ENCODE measurements around the gene SLC38A9.

DNA sequence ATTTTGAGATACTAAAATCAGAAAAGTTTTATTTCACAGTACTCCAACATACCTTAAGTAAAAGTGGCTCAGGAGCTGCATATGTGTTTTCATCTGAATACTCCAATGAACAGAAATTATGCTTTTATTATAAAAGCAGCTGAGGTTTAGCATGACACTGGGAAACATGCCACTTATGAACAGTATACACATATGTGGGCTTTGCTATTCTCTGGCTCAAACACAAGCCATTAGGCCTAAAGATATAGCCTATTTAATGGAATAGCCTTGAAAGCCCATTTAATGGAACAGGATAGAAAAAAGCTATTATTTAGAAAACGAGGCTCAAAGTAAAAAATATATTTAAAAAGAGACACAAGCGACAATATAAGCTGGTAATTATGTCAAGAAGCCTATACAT, 74.1 kb downstream of the SLC38A9 start:
- TF ChIP-seq, protein P1, sequence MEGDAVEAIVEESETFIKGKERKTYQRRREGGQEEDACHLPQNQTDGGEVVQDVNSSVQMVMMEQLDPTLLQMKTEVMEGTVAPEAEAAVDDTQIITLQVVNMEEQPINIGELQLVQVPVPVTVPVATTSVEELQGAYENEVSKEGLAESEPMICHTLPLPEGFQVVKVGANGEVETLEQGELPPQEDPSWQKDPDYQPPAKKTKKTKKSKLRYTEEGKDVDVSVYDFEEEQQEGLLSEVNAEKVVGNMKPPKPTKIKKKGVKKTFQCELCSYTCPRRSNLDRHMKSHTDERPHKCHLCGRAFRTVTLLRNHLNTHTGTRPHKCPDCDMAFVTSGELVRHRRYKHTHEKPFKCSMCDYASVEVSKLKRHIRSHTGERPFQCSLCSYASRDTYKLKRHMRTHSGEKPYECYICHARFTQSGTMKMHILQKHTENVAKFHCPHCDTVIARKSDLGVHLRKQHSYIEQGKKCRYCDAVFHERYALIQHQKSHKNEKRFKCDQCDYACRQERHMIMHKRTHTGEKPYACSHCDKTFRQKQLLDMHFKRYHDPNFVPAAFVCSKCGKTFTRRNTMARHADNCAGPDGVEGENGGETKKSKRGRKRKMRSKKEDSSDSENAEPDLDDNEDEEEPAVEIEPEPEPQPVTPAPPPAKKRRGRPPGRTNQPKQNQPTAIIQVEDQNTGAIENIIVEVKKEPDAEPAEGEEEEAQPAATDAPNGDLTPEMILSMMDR (IDR thresholded peaks at IDR 0.05): no peak
- no peak for TF ChIP-seq FOXJ3 (CRISPR knock-in tag; IDR thresholded peaks at IDR 0.05)
- no peak for TF ChIP-seq EP300 (IDR thresholded peaks at IDR 0.05; ENCODE audit: borderline replicate concordance in 1 of 2, low read depth in 1 of 2, low read length in 1 of 2)
- TF ChIP-seq TAF1 (IDR thresholded peaks at IDR 0.05; ENCODE audit: borderline replicate concordance, low read depth, low read length): no peak
- TF ChIP-seq RXRA (IDR thresholded peaks at IDR 0.05; ENCODE audit: borderline replicate concordance, low read depth): no peak
